Prostate gland (tissue), 2 donors: Measurements from ENCODE around the gene GASK1A. TPM values are rescaled to one million over a fixed set of nuclear protein-coding genes. Genes with fewer than 3 reads are reported as not detected.

Source experiments
- DNase-seq: peaks from one replicate; pipeline ENCODE4 v3.0.0-alpha.2; 2019; ENCODE audit warnings: low spot score
- H3K27ac ChIP-seq, 2 donors: fragments of 200-600 bp; sonication (generic); 2 replicates each; pipeline ENCODE4 v1.5.1; 2017 to 2019
- H3K27me3 ChIP-seq: fragments of 200-600 bp; sonication (generic); replicated peaks from 2 replicates; pipeline ENCODE4 v1.5.1; 2019; ENCODE audit not compliant: insufficient read depth
- H3K36me3 ChIP-seq, 2 donors: fragments of 200-600 bp; sonication (generic); 1 replicate in 1 of 2; 2 replicates in 1 of 2; pipeline versions ENCODE4 v1.5.1 to v1.8.1; 2017 to 2019
- H3K4me1 ChIP-seq: fragments of 200-600 bp; sonication (generic); replicated peaks from 2 replicates; pipeline ENCODE4 v1.5.1; 2019
- H3K4me3 ChIP-seq, 2 donors: fragments of 200-600 bp; sonication (generic); 2 replicates each; pipeline ENCODE4 v1.5.1; 2017 to 2019
- H3K9me3 ChIP-seq: fragments of 200-600 bp; sonication (generic); 2 replicates; pipeline ENCODE4 v1.5.1; 2017
- CTCF ChIP-seq, 4 experiments: fragments of 200-600 bp in 2 of 4; fragments of 450-650 bp in 2 of 4; sonication (generic) in 2 of 4; IDR thresholded peaks; 1 replicate in 3 of 4; 2 replicates in 1 of 4; pipeline ENCODE4 v1.5.1; 2016 to 2019; ENCODE audit warnings: antibody characterized with exemption in 4 of 4, mild to moderate bottlenecking in 2 of 4, moderate library complexity in 2 of 4
- POLR2A ChIP-seq: fragments of 450-650 bp; IDR thresholded peaks from one replicate; pipeline ENCODE4 v1.6.1; 2016; ENCODE audit warnings: antibody characterized with exemption, mild to moderate bottlenecking
- POLR2AphosphoS5 ChIP-seq: sonication (generic); formaldehyde crosslinking; IDR thresholded peaks from one replicate; pipeline ENCODE4 v1.6.1; 2017; ENCODE audit warnings: antibody characterized with exemption
- WGBS: methylation state at CpG from one replicate; pipeline ENCODE4 v1.1.5; 2018; 5-methylcytosine and 5-hydroxymethylcytosine counted together
- intact Hi-C: fragments of 100-400 bp; cut with DNase I; formaldehyde crosslinking; loops from one replicate; pipeline ENCODE4 v1.14.2; 2022
- total RNA-seq, 2 donors: library from RNA; depleted of rRNA; stranded (reverse); fragments of >200 nt; gene quantifications; one replicate each; pipeline ENCODE4 v1.1.0, GENCODE V29; 2016

Gene GASK1A
- total RNA-seq, 2 donors from 2014 or later: 4.7 to 17.5 TPM

GRCh38 chr3:43074901-43075689 lies 96.0 kb downstream of the GASK1A start:
- Histone ChIP-seq H3K36me3 (peaks cover 0 to 5% of the 10 kb centered on the region in 2 donors), H3K4me3 (no peak overlapping the region), H3K4me1 (no peaks in the 10 kb centered on the region), H3K27ac (no peak overlapping the region), H3K27me3 (no peaks in the 10 kb centered on the region), H3K9me3 (no peaks in the 10 kb centered on the region)
- WGBS: 84% methylated on average over 5 of the region's 5 CpGs
- intact Hi-C loops: no loop called here
- TF ChIP-seq POLR2AphosphoS5: no peak
- TF ChIP-seq CTCF (IDR thresholded peaks at IDR 0.05): no peak
- no peak for TF ChIP-seq POLR2A
- no peak for DNase-seq

- Histone ChIP-seq H3K4me1 (no peaks in the 10 kb centered on the region), H3K27me3 (no peaks in the 10 kb centered on the region), H3K27ac (no peak overlapping the region), H3K4me3 (no peak overlapping the region), H3K9me3 (no peaks in the 10 kb centered on the region), H3K36me3 (peaks cover 0 to 5% of the 10 kb centered on the region in 2 donors)
- intact Hi-C loops: no loop called here
- no peak for DNase-seq
- 73% methylated on average over 5 of the region's 5 CpGs for whole genome bisulfite sequencing
- TF ChIP-seq POLR2AphosphoS5: no peak
- TF ChIP-seq CTCF (IDR thresholded peaks at IDR 0.05): no peak
- no peak for TF ChIP-seq POLR2A
Observed at GRCh38 chr3:43075904-43076661, 97.0 kb downstream of the GASK1A start.

- no peaks in the 10 kb centered on the region for H3K27me3 ChIP-seq
- H3K36me3 ChIP-seq: peaks cover 0 to 5% of the 10 kb centered on the region in 2 donors
- H3K27ac ChIP-seq: no peak overlapping the region
- H3K9me3 ChIP-seq: no peaks in the 10 kb centered on the region
- no peak for DNase-seq
- intact Hi-C loops: no loop called here
- WGBS: 59% methylated on average over 4 of the region's 4 CpGs
- no peaks in the 10 kb centered on the region for H3K4me1 ChIP-seq
- H3K4me3 ChIP-seq: no peak overlapping the region
- TF ChIP-seq CTCF (IDR thresholded peaks at IDR 0.05) (no peak), POLR2AphosphoS5 (no peak), POLR2A (no peak)
Observed at GRCh38 chr3:43076857-43077256, 97.7 kb downstream of the GASK1A start.

GRCh38 chr3:43077261-43077660 lies 98.2 kb downstream of the GASK1A start:
- Histone ChIP-seq H3K4me1 (no peaks in the 10 kb centered on the region), H3K9me3 (no peaks in the 10 kb centered on the region), H3K27me3 (no peaks in the 10 kb centered on the region), H3K27ac (no peak overlapping the region), H3K4me3 (no peak overlapping the region), H3K36me3 (peaks cover 0 to 5% of the 10 kb centered on the region in 2 donors)
- intact Hi-C loops: no loop called here
- DNase-seq: no peak
- TF ChIP-seq POLR2AphosphoS5: no peak
- no peak for TF ChIP-seq POLR2A
- TF ChIP-seq CTCF (IDR thresholded peaks at IDR 0.05): no peak
- 98% methylated on average over 6 of the region's 6 CpGs for WGBS
